ENCODE results near the gene EFCAB3.
"Not testable (repeated sequence)": the region's sequence is repeated elsewhere in the genome, so short reads cannot be mapped to it uniquely, and the experiment has no call there.

EFCAB3 gene

GRCh38 chr17:62380253-62380652, at the start of gene EFCAB3:
EFCAB3 (plus strand) TSS chr17:62380553; CDS start chr17:62382980, 2,427 bp downstream.
- no peak for DNase-seq

DNA sequence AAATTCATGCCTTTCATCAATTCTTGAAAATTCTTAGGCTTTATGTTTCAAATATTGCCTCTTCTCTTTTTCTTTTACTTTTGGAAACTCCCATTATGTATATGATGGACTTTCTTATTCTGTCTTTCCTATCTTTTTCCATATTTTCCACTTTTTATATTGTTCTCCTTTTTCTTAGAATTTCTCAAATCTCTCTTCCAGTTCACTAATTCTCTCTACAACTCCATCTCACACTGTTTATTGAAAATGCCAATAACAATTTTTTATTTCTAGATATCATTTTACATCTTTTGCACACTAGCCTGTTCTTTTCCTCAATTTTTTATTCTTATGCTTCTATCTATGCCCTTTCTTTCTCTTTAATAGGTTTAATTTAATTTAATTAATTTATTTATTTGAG, 43.8 kb upstream of the EFCAB3 start:
- no peak for DNase-seq

DNA sequence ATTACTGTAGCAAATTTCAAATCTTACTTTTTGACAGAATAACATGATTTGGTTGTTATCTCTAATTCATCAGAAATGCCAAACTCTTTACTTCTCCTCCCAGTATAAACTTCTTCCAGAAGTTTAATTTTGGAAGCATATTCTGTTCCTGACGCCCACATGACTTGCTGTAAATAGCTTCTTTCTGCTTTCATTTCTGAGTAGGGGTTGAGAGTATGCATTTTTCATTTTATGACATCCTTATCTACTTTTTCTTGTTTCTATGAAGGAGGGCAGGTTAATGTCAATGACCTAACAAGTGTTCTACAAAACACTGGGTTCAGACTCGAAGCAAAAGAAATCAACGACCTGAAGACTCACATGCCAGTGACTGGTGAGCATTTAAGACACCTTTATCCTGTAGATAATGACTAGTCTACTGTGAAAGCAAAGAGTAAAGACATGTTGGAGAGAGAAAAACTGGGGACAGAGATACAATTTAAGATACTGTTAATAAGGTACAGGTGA, 36.5 kb upstream of the EFCAB3 start:
- DNase-seq = no peak

DNA sequence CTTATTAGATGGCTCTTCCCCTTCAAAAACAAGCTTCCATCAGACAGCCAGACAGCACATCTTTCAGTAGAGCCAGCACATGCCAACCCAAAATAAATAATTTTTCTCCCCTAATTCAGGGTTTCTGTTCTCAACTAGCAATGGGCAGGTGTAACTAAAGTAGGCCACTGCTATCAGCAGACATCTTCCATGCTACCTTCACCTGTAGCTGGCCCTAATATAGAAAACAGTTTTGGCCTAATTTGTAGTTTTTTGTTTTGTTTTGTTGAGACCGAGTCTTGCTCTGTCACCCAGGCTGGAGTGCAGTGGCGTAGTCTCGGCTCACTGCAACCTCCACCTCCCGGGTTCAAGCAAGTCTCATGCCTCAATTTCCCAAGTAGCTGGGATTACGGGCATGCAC, 29.2 kb upstream of the EFCAB3 start:
- no peak for DNase-seq

GRCh38 chr17:62366191-62366590, 14.2 kb upstream of the EFCAB3 start:
- DNase-seq = no peak

- DNase-seq = no peak
Measured at GRCh38 chr17:62381561-62381960, 1.2 kb downstream of the EFCAB3 start.

- DNase-seq = no peak
Measured at GRCh38 chr17:62388856-62389255, 8.5 kb downstream of the EFCAB3 start.

GRCh38 chr17:62392908-62393307, 12.6 kb downstream of the EFCAB3 start:
- DNase-seq = no peak

DNA sequence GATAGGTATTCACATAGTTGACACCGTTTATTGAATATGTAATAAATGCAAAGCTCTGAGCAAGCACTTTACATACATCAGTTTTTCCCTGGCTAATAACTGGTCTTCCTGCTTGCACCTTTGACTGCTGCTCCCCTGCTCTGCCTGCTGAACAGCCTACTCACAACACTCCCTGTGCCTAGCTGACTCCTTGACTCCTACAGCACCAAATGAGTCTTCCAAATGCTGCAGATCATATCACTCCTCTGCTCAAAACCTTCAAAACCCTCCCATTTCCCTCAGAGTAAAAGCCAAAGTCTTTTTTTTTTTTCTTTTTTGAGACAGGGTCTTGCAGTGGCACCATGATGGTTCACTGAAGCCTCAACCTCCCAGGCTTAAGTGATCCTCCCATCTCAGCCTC, 18.5 kb downstream of the EFCAB3 start:
- DNase-seq = no peak

- DNase-seq = no peak
Measured at GRCh38 chr17:62405451-62405850, 25.1 kb downstream of the EFCAB3 start.

GRCh38 chr17:62413090-62413489, 32.7 kb downstream of the EFCAB3 start:
- DNase-seq = not testable (repeated sequence)

GRCh38 chr17:62423647-62424461, 43.5 kb downstream of the EFCAB3 start, which contains the start of gene METTL2A:
METTL2A (plus strand) TSS chr17:62423897; CDS start chr17:62423903, 6 bp downstream.
- DNase-seq = peak; percentile 90

DNA sequence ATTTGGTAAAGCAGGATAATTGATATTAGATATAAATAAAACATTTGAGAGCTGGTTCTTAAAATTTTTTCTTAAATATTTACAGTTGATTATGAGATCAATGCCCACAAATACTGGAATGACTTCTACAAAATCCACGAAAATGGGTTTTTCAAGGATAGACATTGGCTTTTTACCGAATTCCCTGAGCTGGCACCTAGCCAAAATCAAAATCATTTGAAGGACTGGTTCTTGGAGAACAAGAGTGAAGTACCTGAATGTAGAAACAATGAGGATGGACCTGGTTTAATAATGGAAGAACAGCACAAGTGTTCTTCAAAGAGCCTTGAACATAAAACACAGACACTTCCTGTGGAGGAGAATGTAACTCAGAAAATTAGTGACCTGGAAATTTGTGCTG, 45.9 kb downstream of the EFCAB3 start:
- not testable (repeated sequence) for DNase-seq

GRCh38 chr17:62435251-62435650, 54.9 kb downstream of the EFCAB3 start:
- DNase-seq = not testable (repeated sequence)

DNA sequence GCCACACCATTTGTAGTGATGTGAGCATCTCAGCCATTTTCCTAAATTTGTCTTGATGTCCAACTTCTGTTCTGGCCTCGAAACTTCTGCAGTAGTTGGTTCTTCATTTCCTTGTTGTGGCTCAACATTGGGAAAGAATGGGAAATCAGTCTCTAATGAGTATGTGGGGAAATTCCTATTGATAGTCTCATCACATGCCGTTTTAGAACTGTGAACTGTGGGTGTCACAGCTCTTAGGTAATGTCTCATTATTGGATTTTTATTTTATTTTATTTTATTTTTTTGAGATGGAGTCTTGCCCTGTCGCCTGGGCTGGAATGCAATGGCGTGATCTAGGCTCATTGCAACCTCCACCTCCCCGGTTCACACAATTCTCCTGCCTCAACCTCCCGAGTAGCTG, 60.8 kb downstream of the EFCAB3 start:
- DNase-seq = not testable (repeated sequence)

DNA sequence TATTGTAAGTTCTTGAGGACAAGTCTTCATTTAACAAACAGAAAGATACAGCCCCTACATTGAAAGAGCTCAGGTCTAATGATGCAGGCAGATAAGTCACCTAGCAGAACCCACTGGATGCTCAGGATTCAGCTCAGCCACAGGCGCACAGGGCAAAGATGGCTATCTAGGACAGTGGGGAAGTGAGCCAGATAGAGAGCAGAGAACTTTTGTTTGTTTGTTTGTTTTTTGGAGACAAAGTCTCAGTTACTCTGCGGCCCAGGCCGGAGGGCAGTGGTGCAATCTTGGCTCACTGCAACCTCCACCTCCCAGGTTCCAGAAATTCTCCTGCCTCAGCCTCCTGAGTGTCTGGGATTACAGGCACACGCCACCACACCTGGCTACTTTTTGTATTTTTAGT, 63.7 kb downstream of the EFCAB3 start:
- DNase-seq = no peak

DNA sequence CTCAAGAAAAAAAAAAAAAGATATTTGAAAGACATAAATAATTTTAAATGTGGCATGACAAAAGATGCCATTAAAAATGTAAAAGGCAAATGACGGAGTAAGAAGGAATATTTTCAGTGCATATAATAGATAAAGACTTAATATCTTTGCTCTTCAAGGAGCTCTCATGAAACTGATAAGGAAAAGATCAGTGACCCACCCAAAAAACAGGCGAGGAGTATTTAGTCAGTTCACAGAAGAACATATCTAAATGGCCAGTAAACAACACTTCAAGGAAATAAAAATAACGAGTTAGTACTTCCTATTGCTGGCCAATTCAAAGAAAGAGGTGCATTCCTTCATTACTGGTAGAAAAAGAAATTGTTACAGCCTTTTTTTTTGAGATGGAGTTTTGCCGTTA, 65.4 kb downstream of the EFCAB3 start:
- DNase-seq = not testable (repeated sequence)

- not testable (repeated sequence) for DNase-seq
Measured at GRCh38 chr17:62452195-62452594, 71.8 kb downstream of the EFCAB3 start.

DNA sequence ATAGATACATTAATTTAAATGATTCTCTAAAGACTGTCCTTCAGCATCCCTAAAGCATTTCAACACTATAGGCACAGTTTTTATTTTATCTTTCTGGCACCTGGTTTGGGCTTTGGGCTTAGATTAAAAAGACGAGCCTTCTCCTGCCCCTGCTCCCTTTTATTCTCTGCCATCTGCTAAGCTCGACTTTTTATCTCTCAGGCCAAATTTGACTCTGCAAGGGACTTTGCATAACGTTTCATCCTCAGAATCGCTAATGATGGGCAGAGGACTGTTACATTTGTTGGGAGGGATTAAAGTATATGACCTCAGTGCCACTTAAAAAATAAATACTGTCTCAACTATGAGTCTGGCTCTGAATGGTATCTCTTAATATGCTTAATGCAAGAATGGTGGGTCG, 72.7 kb downstream of the EFCAB3 start:
- not testable (repeated sequence) for DNase-seq

DNA sequence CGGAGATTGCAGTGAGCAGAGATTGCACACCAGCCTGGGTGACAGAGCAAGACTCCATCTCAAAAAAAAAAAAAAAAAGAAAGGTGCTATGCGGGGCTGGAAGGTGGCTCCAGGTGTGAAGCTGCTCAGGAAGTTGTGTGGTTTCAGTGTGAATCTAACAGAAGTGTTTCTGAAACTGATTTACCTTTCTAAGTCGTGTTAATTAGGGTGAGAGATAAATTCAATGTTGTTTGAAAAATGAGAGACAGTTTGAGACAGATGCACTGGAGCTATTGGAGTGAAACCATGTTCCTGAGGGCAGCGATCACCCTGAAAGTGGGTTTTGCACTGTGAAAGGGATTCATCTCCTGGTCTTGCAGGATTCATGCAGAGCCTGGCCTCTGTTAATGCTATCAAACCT, 73.3 kb downstream of the EFCAB3 start:
- DNase-seq = not testable (repeated sequence)

DNA sequence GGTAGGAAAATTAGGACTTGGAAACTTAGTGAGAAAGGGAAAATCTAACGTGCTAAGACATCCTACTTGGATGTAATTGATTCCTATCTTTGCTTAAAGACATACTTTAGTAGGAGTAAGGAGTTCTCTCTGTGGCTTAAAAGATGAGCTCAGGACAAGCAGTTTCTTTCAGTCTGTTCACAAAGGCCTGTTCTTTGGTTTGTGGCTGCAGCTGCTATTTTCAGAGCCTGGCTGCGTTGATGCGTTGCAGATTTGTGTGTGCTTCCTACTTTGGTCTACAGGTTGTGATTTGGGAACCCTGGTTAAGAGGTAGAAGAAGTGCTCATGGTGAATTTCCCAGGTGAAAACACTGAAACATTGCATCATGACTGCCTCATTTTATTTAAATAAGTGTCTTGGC, 73.8 kb downstream of the EFCAB3 start:
- DNase-seq = not testable (repeated sequence)

- DNase-seq = no peak
Measured at GRCh38 chr17:62456016-62456415, 75.7 kb downstream of the EFCAB3 start.

- DNase-seq = not testable (repeated sequence)
Measured at GRCh38 chr17:62458483-62458882, 78.1 kb downstream of the EFCAB3 start.

- DNase-seq = not testable (repeated sequence)
Measured at GRCh38 chr17:62464422-62464821, 84.1 kb downstream of the EFCAB3 start.

All from right hindlimb (tissue), 1 donor.